ENCODE results near the gene RAB40C.

DNA sequence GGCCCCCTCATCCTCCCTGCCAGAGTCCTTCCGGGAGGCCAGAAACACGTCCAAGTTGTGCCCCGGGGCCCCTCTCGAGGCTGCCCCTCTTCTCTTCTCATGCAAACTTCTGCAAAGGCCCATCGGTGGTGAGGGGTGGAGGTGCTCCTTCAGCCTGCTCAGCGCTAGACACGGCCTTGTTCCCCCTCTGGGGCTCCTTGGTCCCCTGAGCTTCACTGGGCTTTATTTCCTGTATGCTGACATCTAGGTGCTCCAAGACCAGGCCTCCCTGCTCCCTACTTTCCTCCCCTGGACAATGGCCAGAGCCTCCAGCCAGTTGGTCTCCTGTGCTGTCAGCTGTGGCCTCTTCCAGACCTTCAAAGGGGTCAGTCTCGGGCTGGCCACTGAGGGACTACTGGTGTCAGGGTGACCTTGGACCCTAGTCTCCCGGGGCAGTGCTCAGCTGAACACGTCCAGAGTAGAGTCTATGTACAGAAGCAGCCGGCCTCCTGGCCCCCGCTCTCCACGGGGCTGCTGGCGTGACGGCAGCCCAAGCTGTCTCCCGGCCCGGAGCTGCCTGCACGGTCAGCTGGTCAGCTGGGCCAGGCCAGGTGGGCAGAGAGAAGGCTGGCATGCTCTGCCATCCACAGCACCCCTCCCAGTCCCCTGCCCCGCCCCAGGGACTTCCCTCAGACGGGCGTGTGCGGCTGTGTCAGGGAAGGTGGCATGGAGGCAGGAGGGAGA, 31.4 kb upstream of the RAB40C start:
- TF ChIP-seq, protein P1, sequence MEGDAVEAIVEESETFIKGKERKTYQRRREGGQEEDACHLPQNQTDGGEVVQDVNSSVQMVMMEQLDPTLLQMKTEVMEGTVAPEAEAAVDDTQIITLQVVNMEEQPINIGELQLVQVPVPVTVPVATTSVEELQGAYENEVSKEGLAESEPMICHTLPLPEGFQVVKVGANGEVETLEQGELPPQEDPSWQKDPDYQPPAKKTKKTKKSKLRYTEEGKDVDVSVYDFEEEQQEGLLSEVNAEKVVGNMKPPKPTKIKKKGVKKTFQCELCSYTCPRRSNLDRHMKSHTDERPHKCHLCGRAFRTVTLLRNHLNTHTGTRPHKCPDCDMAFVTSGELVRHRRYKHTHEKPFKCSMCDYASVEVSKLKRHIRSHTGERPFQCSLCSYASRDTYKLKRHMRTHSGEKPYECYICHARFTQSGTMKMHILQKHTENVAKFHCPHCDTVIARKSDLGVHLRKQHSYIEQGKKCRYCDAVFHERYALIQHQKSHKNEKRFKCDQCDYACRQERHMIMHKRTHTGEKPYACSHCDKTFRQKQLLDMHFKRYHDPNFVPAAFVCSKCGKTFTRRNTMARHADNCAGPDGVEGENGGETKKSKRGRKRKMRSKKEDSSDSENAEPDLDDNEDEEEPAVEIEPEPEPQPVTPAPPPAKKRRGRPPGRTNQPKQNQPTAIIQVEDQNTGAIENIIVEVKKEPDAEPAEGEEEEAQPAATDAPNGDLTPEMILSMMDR (IDR thresholded peaks at IDR 0.05; ENCODE audit: insufficient read depth, low read length), result no peak
- TF ChIP-seq POLR2AphosphoS5 (IDR thresholded peaks at IDR 0.05; ENCODE audit: low read depth) (no peak), REST (IDR thresholded peaks at IDR 0.05; ENCODE audit: insufficient replicate concordance, low read depth) (no peak)

Measured in HL-60 (cell line).